ENCODE measurements around the gene OBP2B.
"Not testable (repeated sequence)": the region's sequence is repeated elsewhere in the genome, so short reads cannot be mapped to it uniquely, and the experiment has no call there.

OBP2B gene

DNA sequence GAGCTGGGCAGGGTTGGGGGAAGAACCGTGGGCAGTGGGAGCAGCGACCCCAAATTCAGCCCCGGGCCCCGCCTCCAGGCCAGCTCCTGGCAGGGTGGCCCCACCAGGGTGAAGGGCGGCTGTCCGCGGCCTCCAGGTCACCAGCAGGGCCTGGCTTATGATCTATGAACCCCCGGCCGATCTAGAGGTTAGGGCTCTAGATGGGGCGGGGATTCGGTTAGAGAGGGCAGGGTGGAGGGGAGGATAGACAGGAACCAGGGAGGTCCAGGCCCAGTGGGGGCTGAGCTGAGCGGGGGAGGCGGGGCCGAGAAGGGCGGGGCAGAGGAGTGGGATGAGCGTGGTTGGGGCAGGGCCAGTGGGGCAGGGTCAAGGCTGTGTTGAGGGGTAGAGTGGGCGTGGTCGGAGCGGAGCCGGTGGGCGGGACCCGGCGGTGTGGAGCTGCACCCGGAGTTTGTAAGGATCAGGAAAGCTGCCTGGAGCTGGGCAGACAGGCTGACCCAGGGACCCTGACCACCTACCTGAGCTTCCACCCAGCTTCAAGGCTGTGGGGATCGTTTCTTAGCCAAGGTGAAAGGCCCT is 29.3 kb upstream of the OBP2B start:
- no peak for DNase-seq (ENCODE audit: low read depth)
- TF ChIP-seq, protein P1, sequence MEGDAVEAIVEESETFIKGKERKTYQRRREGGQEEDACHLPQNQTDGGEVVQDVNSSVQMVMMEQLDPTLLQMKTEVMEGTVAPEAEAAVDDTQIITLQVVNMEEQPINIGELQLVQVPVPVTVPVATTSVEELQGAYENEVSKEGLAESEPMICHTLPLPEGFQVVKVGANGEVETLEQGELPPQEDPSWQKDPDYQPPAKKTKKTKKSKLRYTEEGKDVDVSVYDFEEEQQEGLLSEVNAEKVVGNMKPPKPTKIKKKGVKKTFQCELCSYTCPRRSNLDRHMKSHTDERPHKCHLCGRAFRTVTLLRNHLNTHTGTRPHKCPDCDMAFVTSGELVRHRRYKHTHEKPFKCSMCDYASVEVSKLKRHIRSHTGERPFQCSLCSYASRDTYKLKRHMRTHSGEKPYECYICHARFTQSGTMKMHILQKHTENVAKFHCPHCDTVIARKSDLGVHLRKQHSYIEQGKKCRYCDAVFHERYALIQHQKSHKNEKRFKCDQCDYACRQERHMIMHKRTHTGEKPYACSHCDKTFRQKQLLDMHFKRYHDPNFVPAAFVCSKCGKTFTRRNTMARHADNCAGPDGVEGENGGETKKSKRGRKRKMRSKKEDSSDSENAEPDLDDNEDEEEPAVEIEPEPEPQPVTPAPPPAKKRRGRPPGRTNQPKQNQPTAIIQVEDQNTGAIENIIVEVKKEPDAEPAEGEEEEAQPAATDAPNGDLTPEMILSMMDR (IDR thresholded peaks at IDR 0.05; ENCODE audit: insufficient read depth, low read depth, low read length, missing control alignments) = no peak
- H3K4me3 ChIP-seq (ENCODE audit: low read length) = no peak overlapping the region

DNA sequence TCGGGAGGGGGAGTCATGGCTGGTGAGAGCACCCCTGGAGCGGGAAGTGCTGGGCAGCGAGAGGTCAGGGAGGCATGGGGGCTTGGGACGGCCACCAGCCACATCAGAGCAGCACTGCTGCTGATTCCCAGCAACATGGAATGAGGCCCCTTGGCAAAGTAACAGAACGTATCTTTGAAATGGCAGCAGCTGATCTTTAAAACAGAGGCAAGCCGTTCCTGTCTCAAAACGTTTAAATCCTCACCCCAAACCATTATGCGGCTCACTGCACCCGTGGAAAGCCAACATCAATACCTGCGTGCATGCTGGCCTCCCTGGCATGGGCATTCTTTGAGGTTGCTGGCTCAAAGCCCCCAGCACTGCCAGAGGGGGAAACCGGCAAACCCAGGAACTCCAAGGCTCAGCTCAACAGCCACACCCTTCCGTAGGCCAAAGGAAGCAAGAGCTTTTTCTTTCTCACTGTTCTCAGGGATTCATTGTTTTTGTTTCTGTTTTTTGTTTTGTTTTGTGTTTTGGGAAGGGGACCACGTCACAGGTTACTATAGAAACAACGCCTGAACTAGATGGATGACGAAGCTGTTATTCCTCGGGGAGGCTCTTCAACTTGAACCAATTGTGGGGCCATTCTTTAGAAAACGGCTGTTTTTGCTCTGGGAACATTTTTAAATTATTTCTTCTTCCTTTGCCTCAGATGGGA is 28.1 kb upstream of the OBP2B start:
- peak; percentile 22 for DNase-seq (ENCODE audit: low read depth)
- no peak overlapping the region for H3K4me3 ChIP-seq (ENCODE audit: low read length)
- TF ChIP-seq, protein P1 (IDR thresholded peaks at IDR 0.05; ENCODE audit: insufficient read depth, low read depth, low read length, missing control alignments) = no peak

DNA sequence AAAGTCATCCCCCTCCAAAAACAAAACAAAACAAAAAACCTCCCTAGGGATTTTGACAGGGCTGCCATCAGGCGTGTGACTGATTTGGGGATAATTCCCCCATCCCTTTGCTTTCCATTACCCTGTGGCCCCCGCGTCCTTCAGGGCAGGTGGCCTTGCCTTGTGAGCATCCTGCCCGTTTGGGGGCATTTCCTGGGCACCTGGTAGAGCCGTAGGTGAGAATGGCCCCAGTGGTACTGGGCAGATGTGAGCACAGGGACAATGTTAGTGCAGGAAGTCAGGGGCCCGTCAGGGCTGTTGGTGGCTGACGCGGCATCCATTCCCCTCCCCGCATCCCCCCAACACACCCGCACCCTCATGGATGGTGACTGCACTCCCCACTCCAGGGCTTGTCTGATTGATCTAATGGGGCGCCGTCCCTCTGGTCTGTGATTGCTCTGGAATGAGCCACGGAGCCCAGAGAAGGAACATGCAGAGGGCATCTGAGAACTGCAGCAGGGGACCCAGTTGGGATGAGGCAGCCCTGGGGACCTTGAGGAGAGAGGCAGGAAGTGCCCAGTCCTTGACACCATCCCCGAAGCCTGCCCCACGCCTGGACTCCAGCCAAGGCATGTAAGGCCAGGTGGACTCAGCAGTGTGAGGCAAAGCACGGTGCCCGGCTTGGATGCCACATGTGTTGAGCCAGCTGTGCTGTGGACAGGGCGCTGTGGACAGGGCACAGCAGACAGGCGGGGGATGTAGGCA is 27.4 kb upstream of the OBP2B start:
- H3K4me3 ChIP-seq (ENCODE audit: low read length); DNase-seq (ENCODE audit: low read depth): not testable (repeated sequence)

DNA sequence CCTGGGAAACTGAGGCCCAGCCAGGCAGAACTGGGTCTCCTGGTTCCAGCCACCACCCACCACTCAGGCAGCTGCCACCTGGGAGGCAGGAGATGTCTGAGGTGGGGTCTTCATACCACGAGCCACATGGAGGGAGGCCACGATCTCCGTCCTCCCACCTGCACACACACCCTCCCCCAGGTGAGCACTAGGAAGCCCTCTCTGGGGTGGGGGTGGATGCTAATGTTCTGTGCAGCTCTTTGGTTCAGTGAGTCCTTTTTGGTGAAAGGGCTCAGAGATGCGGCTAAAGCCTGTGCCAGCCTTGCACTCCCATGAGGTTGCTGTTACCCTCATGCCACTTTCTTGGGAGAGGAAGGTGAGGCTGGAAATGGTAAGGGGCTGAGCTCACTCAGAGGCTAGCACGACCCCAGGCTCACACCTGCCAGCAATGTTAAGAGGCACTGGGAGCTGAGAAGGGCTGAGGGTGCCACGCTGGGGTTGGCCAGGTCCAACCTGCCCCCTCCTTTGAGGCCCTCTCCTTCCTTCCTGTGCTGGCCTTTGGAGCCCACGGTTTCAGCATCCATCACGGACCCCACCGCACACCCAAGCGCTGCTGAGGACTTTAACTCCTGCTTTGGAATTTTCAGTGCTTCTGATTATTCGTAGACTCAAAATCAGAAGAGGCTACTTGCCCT is 26.6 kb upstream of the OBP2B start:
- no peak for DNase-seq (ENCODE audit: low read depth)
- TF ChIP-seq, protein P1 (IDR thresholded peaks at IDR 0.05; ENCODE audit: insufficient read depth, low read depth, low read length, missing control alignments) = no peak
- H3K4me3 ChIP-seq (ENCODE audit: low read length) = no peak overlapping the region

DNA sequence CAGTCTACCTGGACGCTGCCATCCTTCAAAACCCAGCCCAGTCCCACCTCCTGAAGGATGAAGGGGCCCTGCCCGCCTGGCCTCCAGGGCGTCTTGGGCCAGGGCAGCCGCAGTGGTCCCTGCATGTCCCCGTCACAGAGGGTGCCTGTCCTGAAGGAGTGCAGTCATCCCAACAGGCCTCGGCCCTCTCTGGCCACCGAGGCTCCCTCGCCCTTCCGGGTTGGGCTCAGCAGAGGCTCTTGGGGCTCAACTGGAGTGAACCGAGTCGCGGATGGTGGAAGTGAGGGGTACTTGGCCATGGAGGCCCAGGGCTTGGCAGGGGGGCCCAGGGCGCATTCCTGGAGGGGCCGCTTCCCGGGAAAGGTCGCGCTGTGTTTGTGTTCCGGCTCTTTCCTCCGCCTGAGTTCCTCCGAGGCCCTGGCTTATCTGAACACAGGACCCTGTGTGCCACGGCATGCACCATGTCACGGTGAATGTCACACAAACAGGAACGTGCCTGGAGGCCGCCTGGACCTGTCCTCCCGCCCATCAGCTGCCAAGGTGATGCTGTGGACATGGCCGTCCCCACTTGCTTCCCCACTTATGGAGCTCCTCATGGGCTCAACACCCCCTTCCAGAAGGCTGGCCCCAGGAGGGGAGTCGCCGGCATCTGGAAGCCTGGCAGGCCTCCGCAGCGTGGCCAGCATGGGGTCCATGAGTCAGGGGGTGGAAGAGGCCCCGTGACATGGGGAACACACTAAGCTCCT is 25.7 kb upstream of the OBP2B start:
- no peak for DNase-seq (ENCODE audit: low read depth)
- H3K4me3 ChIP-seq (ENCODE audit: low read length) = no peak overlapping the region
- TF ChIP-seq, protein P1 (IDR thresholded peaks at IDR 0.05; ENCODE audit: insufficient read depth, low read depth, low read length, missing control alignments) = no peak

DNA sequence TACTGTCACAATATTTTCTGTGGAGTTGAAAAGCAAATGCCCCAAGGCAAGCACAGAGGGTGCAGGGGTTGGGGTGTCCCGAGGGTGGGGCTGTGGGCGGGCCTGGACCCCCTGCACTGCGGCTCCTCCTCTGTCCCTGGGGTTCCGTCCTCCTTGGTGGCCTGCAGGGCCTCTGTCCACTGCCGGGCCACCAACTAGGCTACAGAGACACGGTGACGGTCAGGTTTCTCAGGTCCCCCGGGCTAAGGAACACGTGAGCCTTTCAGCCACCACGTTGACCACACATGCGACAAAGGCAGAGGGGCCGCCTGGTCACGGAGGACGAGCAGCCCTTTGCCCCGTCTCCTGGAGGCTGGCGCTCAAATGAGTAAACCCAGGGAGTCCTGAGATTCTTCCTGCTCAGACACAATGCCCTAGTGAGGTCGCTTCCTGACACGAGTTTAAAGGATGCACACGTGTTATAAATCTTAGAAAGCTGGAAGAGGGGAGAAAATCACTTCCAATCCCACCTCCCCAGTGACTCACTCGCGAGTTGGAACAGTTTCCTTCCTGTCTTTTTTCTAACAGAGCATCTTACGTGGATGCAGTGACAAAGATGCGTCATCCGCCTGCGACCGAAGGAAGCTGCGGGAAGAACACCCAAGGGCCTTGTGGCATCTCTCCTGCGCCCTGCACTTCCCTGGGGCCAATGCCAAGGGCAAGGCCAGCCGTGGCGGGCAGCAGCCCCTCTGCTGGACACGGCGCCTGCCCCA is 24.8 kb upstream of the OBP2B start:
- no peak for DNase-seq (ENCODE audit: low read depth)
- no peak overlapping the region for H3K4me3 ChIP-seq (ENCODE audit: low read length)
- TF ChIP-seq, protein P1 (IDR thresholded peaks at IDR 0.05; ENCODE audit: insufficient read depth, low read depth, low read length, missing control alignments) = no peak

DNA sequence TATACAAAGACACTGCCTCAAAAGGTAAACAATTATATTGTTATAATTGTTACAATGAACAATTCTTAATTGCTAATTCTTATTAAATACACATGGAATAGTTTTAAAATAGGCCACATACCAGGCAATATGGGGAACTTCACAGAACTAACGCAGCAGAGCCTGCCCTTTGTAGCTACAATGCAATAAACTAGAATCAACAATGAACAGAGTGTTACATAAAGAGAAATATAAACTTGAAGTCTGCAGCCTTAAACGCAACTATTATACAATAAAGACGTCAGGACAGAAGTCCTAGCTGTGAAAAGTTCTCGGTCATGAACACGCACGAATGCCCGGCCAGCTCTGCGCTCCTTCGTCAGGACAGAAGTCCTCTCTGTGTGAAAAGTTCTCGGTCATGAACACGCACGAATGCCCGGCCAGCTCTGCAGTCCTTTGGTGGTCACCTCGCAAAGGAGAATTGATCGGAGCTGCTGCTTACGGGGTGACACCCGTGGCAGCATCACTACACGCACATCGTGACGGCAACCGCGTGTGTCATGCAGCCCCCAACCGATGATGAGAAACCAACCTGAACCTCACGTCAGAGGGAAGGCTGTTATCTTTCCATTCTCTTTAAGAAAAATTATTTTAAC is 23.0 kb upstream of the OBP2B start:
- not testable (repeated sequence) for DNase-seq (ENCODE audit: low read depth); H3K4me3 ChIP-seq (ENCODE audit: low read length)

DNA sequence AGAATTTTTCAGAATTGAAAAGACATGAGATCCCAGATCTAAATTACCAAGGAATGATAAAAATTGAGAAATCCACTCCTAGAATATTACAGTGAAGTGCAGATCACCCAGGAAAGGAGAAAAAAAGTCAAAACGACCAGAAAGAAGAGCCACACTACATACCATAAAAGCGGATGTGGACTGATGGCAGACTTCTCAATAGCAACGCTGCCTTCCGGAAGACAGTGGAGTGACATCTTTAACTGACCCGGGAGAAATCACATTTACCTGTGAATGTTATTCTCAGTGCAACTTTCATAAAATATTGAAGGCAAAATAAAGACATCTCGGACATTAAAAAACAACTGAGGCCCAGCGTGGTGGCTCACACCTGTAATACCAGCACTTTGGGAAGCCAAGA is 21.5 kb upstream of the OBP2B start:
- H3K4me3 ChIP-seq (ENCODE audit: low read length); DNase-seq (ENCODE audit: low read depth): not testable (repeated sequence)
